NCI-H2196 (cell line): ENCODE data around the gene NEBL.

ENCODE experiments used
- DNase-seq: peaks from one replicate; lab custom pipeline; 2025; ENCODE audit not compliant: unreplicated experiment; lab: John Stamatoyannopoulos, UW

The NEBL gene

GRCh38 chr10:20870834-20871233 is 26.3 kb downstream of the NEBL start:
- DNase-seq, result no peak

GRCh38 chr10:20863008-20863407 is 34.1 kb downstream of the NEBL start:
- no peak for DNase-seq

GRCh38 chr10:20858292-20859124 is 38.6 kb downstream of the NEBL start:
- peak; percentile 1 for DNase-seq

- no peak for DNase-seq
These were observed 40.6 kb downstream of the NEBL start for GRCh38 chr10:20856484-20856883.

GRCh38 chr10:20855398-20856038 is 41.6 kb downstream of the NEBL start:
- no peak for DNase-seq

- no peak for DNase-seq
These were observed 43.8 kb downstream of the NEBL start for GRCh38 chr10:20853276-20853675.

- DNase-seq, result no peak
These were observed 44.8 kb downstream of the NEBL start for GRCh38 chr10:20852303-20852702.

- no peak for DNase-seq
These were observed 49.6 kb downstream of the NEBL start for GRCh38 chr10:20847512-20847911.

GRCh38 chr10:20846263-20846662 is 50.8 kb downstream of the NEBL start:
- DNase-seq, result no peak

- DNase-seq, result no peak
These were observed 55.7 kb downstream of the NEBL start for GRCh38 chr10:20841419-20841818.

- no peak for DNase-seq
These were observed 57.2 kb downstream of the NEBL start for GRCh38 chr10:20839910-20840309.

GRCh38 chr10:20839141-20839540 is 58.0 kb downstream of the NEBL start:
- DNase-seq, result no peak

GRCh38 chr10:20836401-20836800 is 60.7 kb downstream of the NEBL start:
- DNase-seq, result no peak

GRCh38 chr10:20835335-20835734 is 61.8 kb downstream of the NEBL start:
- no peak for DNase-seq

- no peak for DNase-seq
These were observed 62.3 kb downstream of the NEBL start for GRCh38 chr10:20834825-20835224.

- DNase-seq, result no peak
These were observed 74.3 kb downstream of the NEBL start for GRCh38 chr10:20822825-20823224.

GRCh38 chr10:20817646-20818045 is 79.5 kb downstream of the NEBL start:
- DNase-seq, result no peak

GRCh38 chr10:20817116-20817515 is 80.0 kb downstream of the NEBL start:
- no peak for DNase-seq

- no peak for DNase-seq
These were observed 83.0 kb downstream of the NEBL start for GRCh38 chr10:20814116-20814515.

- no peak for DNase-seq
These were observed 86.0 kb downstream of the NEBL start for GRCh38 chr10:20811131-20811530.

- DNase-seq, result no peak
These were observed 87.5 kb downstream of the NEBL start for GRCh38 chr10:20809631-20810030.

- DNase-seq, result no peak
These were observed 90.6 kb downstream of the NEBL start for GRCh38 chr10:20806487-20806886.

- DNase-seq, result no peak
These were observed 99.8 kb downstream of the NEBL start for GRCh38 chr10:20797290-20797689.
